Effector CD8-positive, alpha-beta T cell (primary cell): Measurements from ENCODE around the gene BTBD7.
"Not testable (repeated sequence)": the region's sequence is repeated elsewhere in the genome, so short reads cannot be mapped to it uniquely, and the experiment has no call there.

ENCODE experiments used
- DNase-seq: peaks from one replicate; lab custom pipeline; 2025; lab: John Stamatoyannopoulos, UW

Gene BTBD7

GRCh38 chr14:93246534-93246933 is 86.3 kb downstream of the BTBD7 start:
- DNase-seq = no peak

GRCh38 chr14:93245764-93246420 is 86.9 kb downstream of the BTBD7 start:
- DNase-seq = no peak

- DNase-seq = no peak
These were observed 92.2 kb downstream of the BTBD7 start for GRCh38 chr14:93240678-93241000.

- no peak for DNase-seq
These were observed 92.8 kb downstream of the BTBD7 start for GRCh38 chr14:93239869-93240677.

GRCh38 chr14:93234798-93235197 is 98.0 kb downstream of the BTBD7 start:
- no peak for DNase-seq

GRCh38 chr14:93233078-93233477 is 99.8 kb downstream of the BTBD7 start:
- DNase-seq = not testable (repeated sequence)

- DNase-seq = no peak
These were observed 100.7 kb downstream of the BTBD7 start for GRCh38 chr14:93232159-93232558.

GRCh38 chr14:93231129-93231979 is 101.5 kb downstream of the BTBD7 start:
- no peak for DNase-seq

- DNase-seq = no peak
These were observed 102.3 kb downstream of the BTBD7 start for GRCh38 chr14:93230539-93230938.

- no peak for DNase-seq
These were observed 104.3 kb downstream of the BTBD7 start for GRCh38 chr14:93228550-93228949.

- no peak for DNase-seq
These were observed 109.3 kb downstream of the BTBD7 start for GRCh38 chr14:93223565-93223964.

GRCh38 chr14:93220509-93220908 is 112.3 kb downstream of the BTBD7 start:
- DNase-seq = no peak

- DNase-seq = peak; percentile 19
These were observed 113.6 kb downstream of the BTBD7 start for GRCh38 chr14:93219103-93219726.

GRCh38 chr14:93214598-93214997 is 118.2 kb downstream of the BTBD7 start:
- DNase-seq = no peak

GRCh38 chr14:93212432-93212831 is 120.4 kb downstream of the BTBD7 start:
- DNase-seq = no peak

GRCh38 chr14:93207468-93208308 is 125.1 kb downstream of the BTBD7 start:
- no peak for DNase-seq

- DNase-seq = peak; percentile 79
These were observed 125.9 kb downstream of the BTBD7 start, which contains the start of the genes GON7 and UBR7 for GRCh38 chr14:93206793-93207467. GON7 (minus strand) TSS chr14:93207065; CDS start chr14:93207037, 28 bp downstream. UBR7 (plus strand) TSS chr14:93207256; CDS start chr14:93207292, 36 bp downstream.

- DNase-seq = no peak
These were observed 131.6 kb downstream of the BTBD7 start for GRCh38 chr14:93201155-93201704.

- no peak for DNase-seq
These were observed 132.3 kb downstream of the BTBD7 start for GRCh38 chr14:93200553-93200952.

- DNase-seq = no peak
These were observed 133.8 kb downstream of the BTBD7 start for GRCh38 chr14:93199031-93199430.
